Esophagus squamous epithelium (tissue), 4 donors: Measurements from ENCODE around the gene TAS1R2.

Experiments
- POLR2A ChIP-seq, 4 donors: fragments of 450-650 bp; IDR thresholded peaks; one replicate each; pipeline ENCODE4 v1.6.1; 2017; ENCODE audit warnings: antibody characterized with exemption in 4 of 4, mild to moderate bottlenecking in 4 of 4, moderate library complexity in 3 of 4
- TF ChIP-seq, protein P1 (sequence below), 6 experiments: fragments of 450-650 bp in 4 of 6; fragments of 200-600 bp in 2 of 6; sonication (generic) in 2 of 6; IDR thresholded peaks; one replicate each; pipeline ENCODE4 v1.5.1; 2016 to 2019; ENCODE audit warnings: antibody characterized with exemption in 6 of 6, mild to moderate bottlenecking in 4 of 6, moderate library complexity in 4 of 6

DNA sequence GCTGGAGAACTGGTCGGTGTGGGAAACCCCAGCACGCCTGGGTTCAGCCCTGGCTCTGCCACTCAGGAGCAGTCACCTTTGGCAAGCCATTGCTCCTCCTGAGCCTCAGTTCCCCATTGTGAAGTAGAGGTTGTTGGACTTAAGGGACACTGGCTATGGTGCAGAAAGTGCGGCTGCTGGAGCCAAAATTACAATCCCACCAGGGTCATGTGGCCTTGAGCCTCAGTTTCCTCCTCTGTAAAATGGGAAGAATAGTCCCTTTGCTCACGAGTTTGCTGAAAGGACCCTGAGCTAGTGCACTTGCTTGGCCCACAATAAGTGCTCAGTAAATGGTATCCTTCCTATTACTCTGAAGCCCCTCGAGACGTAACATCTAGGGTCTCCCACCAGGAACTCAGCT, 14.6 kb upstream of the TAS1R2 start:
- TF ChIP-seq, protein P1, sequence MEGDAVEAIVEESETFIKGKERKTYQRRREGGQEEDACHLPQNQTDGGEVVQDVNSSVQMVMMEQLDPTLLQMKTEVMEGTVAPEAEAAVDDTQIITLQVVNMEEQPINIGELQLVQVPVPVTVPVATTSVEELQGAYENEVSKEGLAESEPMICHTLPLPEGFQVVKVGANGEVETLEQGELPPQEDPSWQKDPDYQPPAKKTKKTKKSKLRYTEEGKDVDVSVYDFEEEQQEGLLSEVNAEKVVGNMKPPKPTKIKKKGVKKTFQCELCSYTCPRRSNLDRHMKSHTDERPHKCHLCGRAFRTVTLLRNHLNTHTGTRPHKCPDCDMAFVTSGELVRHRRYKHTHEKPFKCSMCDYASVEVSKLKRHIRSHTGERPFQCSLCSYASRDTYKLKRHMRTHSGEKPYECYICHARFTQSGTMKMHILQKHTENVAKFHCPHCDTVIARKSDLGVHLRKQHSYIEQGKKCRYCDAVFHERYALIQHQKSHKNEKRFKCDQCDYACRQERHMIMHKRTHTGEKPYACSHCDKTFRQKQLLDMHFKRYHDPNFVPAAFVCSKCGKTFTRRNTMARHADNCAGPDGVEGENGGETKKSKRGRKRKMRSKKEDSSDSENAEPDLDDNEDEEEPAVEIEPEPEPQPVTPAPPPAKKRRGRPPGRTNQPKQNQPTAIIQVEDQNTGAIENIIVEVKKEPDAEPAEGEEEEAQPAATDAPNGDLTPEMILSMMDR (IDR thresholded peaks at IDR 0.05): no peak
- TF ChIP-seq POLR2A (IDR thresholded peaks at IDR 0.05): no peak
